ENCODE measurements around the gene ZFP57.

Gene ZFP57

DNA sequence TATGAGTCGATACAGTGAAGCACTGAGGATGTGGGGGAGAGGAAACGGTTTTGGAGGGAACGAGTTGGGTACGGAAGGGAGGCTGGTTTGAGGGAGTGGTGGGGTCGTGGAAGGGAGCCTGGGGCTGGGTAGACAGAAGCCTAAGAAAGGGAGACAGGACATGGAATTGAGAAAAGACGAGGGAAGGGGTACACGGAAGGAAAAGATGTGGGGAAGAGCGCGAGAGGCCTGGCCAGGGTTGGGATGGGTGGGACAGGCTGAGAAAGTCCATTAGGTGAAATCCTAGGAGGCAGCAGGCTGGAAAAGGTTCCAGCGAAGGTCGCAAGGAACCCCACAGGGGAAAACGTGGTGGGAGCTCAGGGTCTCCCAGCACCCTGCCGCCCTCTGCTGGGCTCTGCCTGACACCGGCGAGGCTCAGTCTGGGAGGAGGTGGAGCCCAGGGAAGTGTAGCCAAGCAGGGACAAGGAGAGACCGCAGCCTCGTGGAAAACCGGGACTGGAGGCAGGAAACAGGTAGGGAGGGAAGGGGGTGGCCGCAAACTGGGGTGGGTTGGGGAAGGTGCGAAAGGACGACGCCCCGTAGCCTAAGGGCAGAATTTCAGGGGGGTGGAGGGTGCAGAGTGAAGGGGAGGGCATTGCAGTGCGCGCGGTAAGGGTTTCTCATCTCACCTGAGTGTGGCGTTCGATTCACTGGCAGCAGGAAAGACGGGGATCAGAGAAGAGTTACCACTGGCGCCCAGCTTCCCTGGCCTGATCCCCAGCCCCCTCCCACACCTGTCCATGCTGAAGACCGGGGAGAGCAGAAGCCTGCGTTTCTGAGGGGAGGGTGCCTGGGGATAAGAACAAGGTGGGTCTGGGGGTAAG, 52.3 kb downstream of the ZFP57 start:
- DNase-seq, result peak; percentile 97
- Histone ChIP-seq H4K8ac (ENCODE audit: low read depth, low read length) (no peak overlapping the region), H2BK5ac (ENCODE audit: low read length) (peak overlapping the region; percentile 97), H2BK15ac (replicated peaks; ENCODE audit: low read depth) (no peak overlapping the region), H3K4ac (ENCODE audit: low read depth, low read length) (no peak overlapping the region), H3K27me3 (ENCODE audit: insufficient read depth, low read length, poor library complexity) (no peaks in the 10 kb centered on the region), H3K79me2 (ENCODE audit: control insufficient read depth, insufficient read depth, low read length) (peaks cover 46% of the 10 kb centered on the region), H2AK5ac (ENCODE audit: low read length) (no peak overlapping the region), H3K36me3 (ENCODE audit: control insufficient read depth, insufficient read depth, low read length) (peaks cover under 1% of the 10 kb centered on the region), H3K56ac (ENCODE audit: low read length) (peak overlapping the region; percentile 99), H3K27ac (ENCODE audit: low read depth, low read length) (peak overlapping the region; percentile 86), H3K18ac (ENCODE audit: low read length) (peak overlapping the region; percentile 63), H3K4me3 (ENCODE audit: low read length) (peak overlapping the region; percentile 93), H3K79me1 (ENCODE audit: low read length) (peaks cover 13% of the 10 kb centered on the region), H3K23ac (ENCODE audit: low read length) (peak overlapping the region; percentile 69), H3K4me2 (ENCODE audit: low read length) (peak overlapping the region; percentile 96), H3K4me1 (ENCODE audit: control insufficient read depth, low read depth, low read length) (peaks cover 24% of the 10 kb centered on the region), H2BK120ac (ENCODE audit: low read depth, low read length) (no peak overlapping the region), H3K9ac (ENCODE audit: low read length) (peak overlapping the region; percentile 97), H4K5ac (ENCODE audit: low read length) (no peak overlapping the region)
- WGBS (ENCODE audit: extremely low coverage, insufficient coverage, low lambda C conversion rate), result no CpG with 5 or more reads among the region's 32 CpGs

- Histone ChIP-seq H4K8ac (ENCODE audit: low read depth, low read length) (no peak overlapping the region), H3K18ac (ENCODE audit: low read length) (peak overlapping the region; percentile 97), H3K56ac (ENCODE audit: low read length) (peak overlapping the region; percentile 99), H3K4ac (ENCODE audit: low read depth, low read length) (peak overlapping the region; percentile 70), H3K36me3 (ENCODE audit: control insufficient read depth, insufficient read depth, low read length) (peaks cover 5% of the 10 kb centered on the region), H3K27me3 (ENCODE audit: insufficient read depth, low read length, poor library complexity) (no peaks in the 10 kb centered on the region), H2BK5ac (ENCODE audit: low read length) (peak overlapping the region; percentile 97), H2BK120ac (ENCODE audit: low read depth, low read length) (peak overlapping the region; percentile 6), H4K5ac (ENCODE audit: low read length) (no peak overlapping the region), H3K9ac (ENCODE audit: low read length) (peak overlapping the region; percentile 97), H3K4me2 (ENCODE audit: low read length) (peak overlapping the region; percentile 96), H3K27ac (ENCODE audit: low read depth, low read length) (peak overlapping the region; percentile 88), H3K23ac (ENCODE audit: low read length) (peak overlapping the region; percentile 69), H3K4me3 (ENCODE audit: low read length) (peak overlapping the region; percentile 93), H3K79me1 (ENCODE audit: low read length) (peaks cover 17% of the 10 kb centered on the region), H3K79me2 (ENCODE audit: control insufficient read depth, insufficient read depth, low read length) (peaks cover 49% of the 10 kb centered on the region), H2BK15ac (replicated peaks; ENCODE audit: low read depth) (no peak overlapping the region), H2AK5ac (ENCODE audit: low read length) (no peak overlapping the region), H3K4me1 (ENCODE audit: control insufficient read depth, low read depth, low read length) (peaks cover 32% of the 10 kb centered on the region)
- DNase-seq, result peak; percentile 96
- no CpG with 5 or more reads among the region's 51 CpGs for WGBS (ENCODE audit: extremely low coverage, insufficient coverage, low lambda C conversion rate)
Observed at GRCh38 chr6:29627755-29628418, 53.1 kb downstream of the ZFP57 start.

GRCh38 chr6:29626948-29627754, 53.8 kb downstream of the ZFP57 start:
- Histone ChIP-seq H3K27me3 (ENCODE audit: insufficient read depth, low read length, poor library complexity) (no peaks in the 10 kb centered on the region), H3K27ac (ENCODE audit: low read depth, low read length) (peak overlapping the region; percentile 88), H3K79me1 (ENCODE audit: low read length) (peaks cover 21% of the 10 kb centered on the region), H3K18ac (ENCODE audit: low read length) (peak overlapping the region; percentile 97), H4K8ac (ENCODE audit: low read depth, low read length) (no peak overlapping the region), H3K4ac (ENCODE audit: low read depth, low read length) (peak overlapping the region; percentile 70), H3K4me2 (ENCODE audit: low read length) (peak overlapping the region; percentile 55), H2BK120ac (ENCODE audit: low read depth, low read length) (peak overlapping the region; percentile 6), H2AK5ac (ENCODE audit: low read length) (no peak overlapping the region), H3K4me3 (ENCODE audit: low read length) (peak overlapping the region; percentile 73), H3K4me1 (ENCODE audit: control insufficient read depth, low read depth, low read length) (peaks cover 39% of the 10 kb centered on the region), H3K23ac (ENCODE audit: low read length) (no peak overlapping the region), H3K79me2 (ENCODE audit: control insufficient read depth, insufficient read depth, low read length) (peaks cover 49% of the 10 kb centered on the region), H2BK15ac (replicated peaks; ENCODE audit: low read depth) (no peak overlapping the region), H3K9ac (ENCODE audit: low read length) (peak overlapping the region; percentile 89), H2BK5ac (ENCODE audit: low read length) (peak overlapping the region; percentile 64), H3K56ac (ENCODE audit: low read length) (peak overlapping the region; percentile 92), H4K5ac (ENCODE audit: low read length) (no peak overlapping the region), H3K36me3 (ENCODE audit: control insufficient read depth, insufficient read depth, low read length) (peaks cover 5% of the 10 kb centered on the region)
- peak; percentile 39 for DNase-seq
- WGBS (ENCODE audit: extremely low coverage, insufficient coverage, low lambda C conversion rate), result no CpG with 5 or more reads among the region's 31 CpGs

DNA sequence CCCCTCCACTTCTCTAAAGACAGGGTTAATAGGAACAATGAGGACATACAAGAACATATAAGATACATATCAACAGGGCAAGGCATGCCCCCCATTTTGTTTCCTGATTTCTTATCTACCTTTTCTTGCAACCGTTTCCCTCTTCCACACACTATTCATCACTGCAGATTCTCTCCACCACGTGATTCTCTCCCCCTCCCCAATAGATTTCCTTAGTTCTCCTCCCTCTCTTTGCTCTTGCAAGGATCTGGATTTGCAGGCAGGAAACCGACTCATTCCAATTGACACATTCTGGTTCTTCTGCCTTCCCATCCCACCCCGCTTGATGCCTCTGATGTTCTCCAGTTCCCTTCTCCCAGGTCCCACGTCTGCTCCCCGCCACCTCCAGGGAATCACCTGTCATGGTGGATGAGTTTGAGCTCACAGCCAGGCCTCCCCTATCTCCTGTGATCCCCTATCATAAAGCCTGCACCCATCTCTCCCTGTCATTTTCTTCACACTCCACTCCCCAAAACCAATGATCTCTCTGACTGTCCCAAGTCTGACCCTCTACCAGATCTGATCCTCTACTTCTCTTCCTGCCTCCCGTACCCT, 55.5 kb downstream of the ZFP57 start:
- Histone ChIP-seq H3K4me1 (ENCODE audit: control insufficient read depth, low read depth, low read length) (peaks cover 44% of the 10 kb centered on the region), H4K8ac (ENCODE audit: low read depth, low read length) (no peak overlapping the region), H3K18ac (ENCODE audit: low read length) (peak overlapping the region; percentile 96), H3K4me3 (ENCODE audit: low read length) (peak overlapping the region; percentile 48), H4K5ac (ENCODE audit: low read length) (no peak overlapping the region), H3K4ac (ENCODE audit: low read depth, low read length) (no peak overlapping the region), H2BK120ac (ENCODE audit: low read depth, low read length) (peak overlapping the region; percentile 52), H3K23ac (ENCODE audit: low read length) (peak overlapping the region; percentile 95), H3K9ac (ENCODE audit: low read length) (peak overlapping the region; percentile 89), H3K27me3 (ENCODE audit: insufficient read depth, low read length, poor library complexity) (no peaks in the 10 kb centered on the region), H3K79me2 (ENCODE audit: control insufficient read depth, insufficient read depth, low read length) (peaks cover 51% of the 10 kb centered on the region), H2BK5ac (ENCODE audit: low read length) (peak overlapping the region; percentile 96), H3K79me1 (ENCODE audit: low read length) (peaks cover 24% of the 10 kb centered on the region), H2BK15ac (replicated peaks; ENCODE audit: low read depth) (no peak overlapping the region), H3K4me2 (ENCODE audit: low read length) (peak overlapping the region; percentile 27), H3K27ac (ENCODE audit: low read depth, low read length) (peak overlapping the region; percentile 99), H2AK5ac (ENCODE audit: low read length) (peak overlapping the region; percentile 68), H3K36me3 (ENCODE audit: control insufficient read depth, insufficient read depth, low read length) (peaks cover 11% of the 10 kb centered on the region), H3K56ac (ENCODE audit: low read length) (peak overlapping the region; percentile 92)
- no CpG with 5 or more reads among the region's 7 CpGs for WGBS (ENCODE audit: extremely low coverage, insufficient coverage, low lambda C conversion rate)
- peak; percentile 76 for DNase-seq

GRCh38 chr6:29624520-29624961, 56.4 kb downstream of the ZFP57 start:
- Histone ChIP-seq H2BK120ac (ENCODE audit: low read depth, low read length) (peak overlapping the region; percentile 52), H3K23ac (ENCODE audit: low read length) (peak overlapping the region; percentile 66), H3K4me1 (ENCODE audit: control insufficient read depth, low read depth, low read length) (peaks cover 40% of the 10 kb centered on the region), H2BK15ac (replicated peaks; ENCODE audit: low read depth) (no peak overlapping the region), H2AK5ac (ENCODE audit: low read length) (no peak overlapping the region), H3K4me3 (ENCODE audit: low read length) (no peak overlapping the region), H3K36me3 (ENCODE audit: control insufficient read depth, insufficient read depth, low read length) (peaks cover 14% of the 10 kb centered on the region), H3K4me2 (ENCODE audit: low read length) (peak overlapping the region; percentile 27), H4K8ac (ENCODE audit: low read depth, low read length) (no peak overlapping the region), H3K18ac (ENCODE audit: low read length) (peak overlapping the region; percentile 96), H3K56ac (ENCODE audit: low read length) (peak overlapping the region; percentile 92), H3K4ac (ENCODE audit: low read depth, low read length) (peak overlapping the region; percentile 82), H3K79me2 (ENCODE audit: control insufficient read depth, insufficient read depth, low read length) (peaks cover 47% of the 10 kb centered on the region), H4K5ac (ENCODE audit: low read length) (no peak overlapping the region), H3K27me3 (ENCODE audit: insufficient read depth, low read length, poor library complexity) (no peaks in the 10 kb centered on the region), H3K9ac (ENCODE audit: low read length) (peak overlapping the region; percentile 89), H2BK5ac (ENCODE audit: low read length) (peak overlapping the region; percentile 96), H3K27ac (ENCODE audit: low read depth, low read length) (peak overlapping the region; percentile 99), H3K79me1 (ENCODE audit: low read length) (peaks cover 22% of the 10 kb centered on the region)
- peak; percentile 86 for DNase-seq
- no CpG with 5 or more reads among the region's 3 CpGs for WGBS (ENCODE audit: extremely low coverage, insufficient coverage, low lambda C conversion rate)
